ENCODE results near the gene PPIG. TPM values are rescaled to one million over a fixed set of nuclear protein-coding genes. Genes with fewer than 3 reads are reported as not detected.
"Not testable (repeated sequence)": the region's sequence is repeated elsewhere in the genome, so short reads cannot be mapped to it uniquely, and the experiment has no call there.

The PPIG gene
- 10 to 100 TPM; 46.1 to 55.2 TPM for total RNA-seq

DNA sequence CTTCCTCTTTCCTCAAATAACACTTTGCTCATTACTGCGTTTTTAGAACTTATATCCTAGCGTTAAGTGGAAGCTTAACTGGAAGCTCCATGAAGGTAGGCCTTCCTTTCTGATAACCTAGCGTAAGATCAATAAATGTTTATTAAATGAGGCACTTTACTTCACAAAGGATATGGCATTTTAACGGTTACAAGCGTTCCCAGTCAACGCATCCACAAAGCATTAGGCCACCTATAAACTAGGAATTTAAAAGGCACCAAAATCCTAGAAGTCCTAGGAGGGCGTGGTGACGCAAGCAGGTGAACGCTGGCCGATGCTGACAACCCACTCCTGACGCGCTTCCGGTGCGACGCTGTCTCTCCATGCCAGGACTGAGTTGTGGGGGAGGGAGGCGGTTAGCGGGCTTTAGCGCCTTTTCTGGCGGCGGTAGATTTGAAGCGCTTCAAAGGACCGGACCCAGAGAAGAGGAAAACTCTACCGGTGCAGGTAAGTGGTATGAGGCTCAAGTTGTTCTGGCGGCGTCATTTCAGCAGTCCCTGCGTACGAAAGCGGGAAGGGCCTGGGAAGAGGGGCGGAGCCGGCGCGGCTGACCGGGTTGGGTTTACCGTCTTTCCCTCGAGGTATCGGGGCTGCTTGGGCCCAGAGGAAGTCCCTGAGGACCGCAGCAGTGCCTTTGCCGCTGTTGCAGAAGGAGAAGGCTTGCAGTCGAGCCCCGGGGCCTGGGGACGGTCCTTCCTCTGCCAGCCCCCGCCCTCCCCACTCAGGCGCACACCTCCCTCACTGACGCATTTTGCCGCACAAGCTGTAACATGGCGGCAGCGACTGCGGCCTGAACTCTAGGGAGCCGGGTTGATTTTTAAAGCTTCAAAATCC, at the start of gene PPIG:
Gene PPIG (plus strand): TSS at position 347 of the 873 bp plus-strand sequence. CDS start 19,691 bp downstream, outside the sequence.
- peak; percentile 93 for DNase-seq
- Histone ChIP-seq H3K27me3 (no peaks in the 10 kb centered on the region), H3K4me1 (peaks cover 11% of the 10 kb centered on the region), H3K4me3 (peak within 1 kb of the TSS; percentile 66), H3K27ac (peak within 1 kb of the TSS; percentile 90), H3K9me3 (no peaks in the 10 kb centered on the region), H3K9ac (ENCODE audit: low read depth in 2 of 2, low read length in 2 of 2) (peak within 1 kb of the TSS; percentile 97 to 100), H3K36me3 (no peaks in the 10 kb centered on the region)
- intact Hi-C loops (cut with DNase I) = no loop called here
- TF ChIP-seq, protein P1, sequence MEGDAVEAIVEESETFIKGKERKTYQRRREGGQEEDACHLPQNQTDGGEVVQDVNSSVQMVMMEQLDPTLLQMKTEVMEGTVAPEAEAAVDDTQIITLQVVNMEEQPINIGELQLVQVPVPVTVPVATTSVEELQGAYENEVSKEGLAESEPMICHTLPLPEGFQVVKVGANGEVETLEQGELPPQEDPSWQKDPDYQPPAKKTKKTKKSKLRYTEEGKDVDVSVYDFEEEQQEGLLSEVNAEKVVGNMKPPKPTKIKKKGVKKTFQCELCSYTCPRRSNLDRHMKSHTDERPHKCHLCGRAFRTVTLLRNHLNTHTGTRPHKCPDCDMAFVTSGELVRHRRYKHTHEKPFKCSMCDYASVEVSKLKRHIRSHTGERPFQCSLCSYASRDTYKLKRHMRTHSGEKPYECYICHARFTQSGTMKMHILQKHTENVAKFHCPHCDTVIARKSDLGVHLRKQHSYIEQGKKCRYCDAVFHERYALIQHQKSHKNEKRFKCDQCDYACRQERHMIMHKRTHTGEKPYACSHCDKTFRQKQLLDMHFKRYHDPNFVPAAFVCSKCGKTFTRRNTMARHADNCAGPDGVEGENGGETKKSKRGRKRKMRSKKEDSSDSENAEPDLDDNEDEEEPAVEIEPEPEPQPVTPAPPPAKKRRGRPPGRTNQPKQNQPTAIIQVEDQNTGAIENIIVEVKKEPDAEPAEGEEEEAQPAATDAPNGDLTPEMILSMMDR (IDR thresholded peaks at IDR 0.05) = no peak

DNA sequence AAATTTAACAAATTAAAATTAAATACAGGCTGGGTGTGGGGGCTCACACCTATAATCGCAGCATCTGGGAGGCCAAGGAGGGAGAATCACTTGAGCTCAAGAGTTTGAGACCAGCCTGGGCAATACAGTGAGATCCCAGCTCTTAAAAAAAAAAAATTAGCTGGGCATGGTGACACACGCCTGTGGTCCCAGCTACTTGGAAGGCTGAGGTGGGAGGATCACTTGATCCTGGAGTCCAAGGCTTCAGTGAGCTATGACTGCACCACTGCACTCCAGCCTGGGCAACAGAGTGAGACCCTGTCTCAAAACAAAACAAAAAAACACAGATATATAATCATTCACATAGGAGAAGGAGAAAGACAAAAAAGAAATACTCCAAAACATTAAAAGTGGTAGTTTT, 44.7 kb upstream of the PPIG start:
- H3K9me3 ChIP-seq; intact Hi-C loops (cut with DNase I): not testable (repeated sequence)

GRCh38 chr2:169540146-169540545, 44.0 kb upstream of the PPIG start:
- H3K9ac ChIP-seq (ENCODE audit: low read depth in 2 of 2, low read length in 2 of 2) = no peak overlapping the region
- intact Hi-C loops (cut with DNase I) = no loop called here
- H3K9me3 ChIP-seq = no peaks in the 10 kb centered on the region
- DNase-seq = no peak
- H3K4me1 ChIP-seq = no peaks in the 10 kb centered on the region
- no peaks in the 10 kb centered on the region for H3K27me3 ChIP-seq
- no peaks in the 10 kb centered on the region for H3K36me3 ChIP-seq
- no peak overlapping the region for H3K27ac ChIP-seq
- H3K4me3 ChIP-seq = no peak overlapping the region
- TF ChIP-seq, protein P1 (IDR thresholded peaks at IDR 0.05) = no peak

More for the DNA sequence above, 44.7 kb upstream of the PPIG start:
- not testable (repeated sequence) for H3K4me1 ChIP-seq; H3K9ac ChIP-seq (ENCODE audit: low read depth in 2 of 2, low read length in 2 of 2); H3K36me3 ChIP-seq; H3K4me3 ChIP-seq; H3K27me3 ChIP-seq; H3K27ac ChIP-seq; DNase-seq

GRCh38 chr2:169542433-169542832, 41.7 kb upstream of the PPIG start:
- H3K27ac ChIP-seq = no peak overlapping the region
- DNase-seq = no peak
- H3K27me3 ChIP-seq = no peaks in the 10 kb centered on the region
- TF ChIP-seq, protein P1 (IDR thresholded peaks at IDR 0.05) = no peak
- intact Hi-C loops (cut with DNase I) = no loop called here
- H3K4me1 ChIP-seq = no peaks in the 10 kb centered on the region
- H3K9ac ChIP-seq (ENCODE audit: low read depth in 2 of 2, low read length in 2 of 2) = no peak overlapping the region
- H3K9me3 ChIP-seq = no peaks in the 10 kb centered on the region
- no peak overlapping the region for H3K4me3 ChIP-seq
- H3K36me3 ChIP-seq = no peaks in the 10 kb centered on the region

- no peaks in the 10 kb centered on the region for H3K36me3 ChIP-seq
Measured at GRCh38 chr2:169546756-169547155, 37.4 kb upstream of the PPIG start.

More at GRCh38 chr2:169546756-169547155, 37.4 kb upstream of the PPIG start:
- intact Hi-C loops (cut with DNase I) = no loop called here
- Histone ChIP-seq H3K4me3 (no peak overlapping the region), H3K9me3 (no peaks in the 10 kb centered on the region), H3K4me1 (no peaks in the 10 kb centered on the region), H3K9ac (ENCODE audit: low read depth in 2 of 2, low read length in 2 of 2) (no peak overlapping the region), H3K27me3 (no peaks in the 10 kb centered on the region), H3K27ac (no peak overlapping the region)
- DNase-seq = no peak
- TF ChIP-seq, protein P1 (IDR thresholded peaks at IDR 0.05) = no peak
